Astrocyte (in vitro differentiated cells and primary cell): ENCODE results near the gene AJAP1. TPM values are rescaled to one million over a fixed set of nuclear protein-coding genes. Genes with fewer than 3 reads are reported as not detected.

ENCODE experiments used
- DNase-seq: peaks from one replicate; pipeline ENCODE4 v3.0.0-alpha.2; 2010; ENCODE audit warnings: low read depth
- FAIRE-seq: peaks from 2 replicates; lab custom pipeline; 2011; peaks lifted over from hg19 to GRCh38; lab: Jason Lieb, UNC
- H2AFZ ChIP-seq: 2 replicates; pipeline ENCODE4 v1.6.0; 2012; ENCODE audit warnings: low read depth, low read length, inconsistent platforms
- H3K27ac ChIP-seq: 2 replicates; pipeline ENCODE4 v1.5.1; 2011; ENCODE audit warnings: low read depth, low read length, inconsistent platforms
- H3K27me3 ChIP-seq: 2 replicates; pipeline ENCODE4 v1.6.0; 2011; ENCODE audit warnings: low read length, inconsistent platforms; ENCODE audit not compliant: insufficient read depth
- H3K36me3 ChIP-seq: 2 replicates; pipeline ENCODE4 v1.5.1; 2011; ENCODE audit warnings: low read length, inconsistent platforms; ENCODE audit not compliant: insufficient read depth
- H3K4me1 ChIP-seq: 2 replicates; pipeline ENCODE4 v1.5.1; 2011; ENCODE audit warnings: low read length, inconsistent platforms; ENCODE audit not compliant: insufficient read depth
- H3K4me2 ChIP-seq: 2 replicates; pipeline ENCODE4 v1.6.0; 2012; ENCODE audit warnings: low read length, inconsistent platforms
- H3K4me3 ChIP-seq: 2 replicates; pipeline ENCODE4 v1.5.1; 2011; ENCODE audit warnings: low read depth, mild to moderate bottlenecking, low read length, inconsistent platforms; ENCODE audit not compliant: insufficient read depth
- H3K79me2 ChIP-seq: 2 replicates; pipeline ENCODE4 v1.6.0; 2012; ENCODE audit warnings: mild to moderate bottlenecking, low read length, inconsistent platforms; ENCODE audit not compliant: insufficient read depth
- H3K9ac ChIP-seq: 2 replicates; pipeline ENCODE4 v1.6.0; 2012; ENCODE audit warnings: mild to moderate bottlenecking, low read length, inconsistent platforms
- H3K9me3 ChIP-seq: 2 replicates; pipeline ENCODE4 v1.5.1; 2012; ENCODE audit warnings: low read depth, mild to moderate bottlenecking, low read length, inconsistent platforms; ENCODE audit not compliant: insufficient read depth
- H4K20me1 ChIP-seq: 2 replicates; pipeline ENCODE4 v1.6.0; 2012; ENCODE audit warnings: low read length, inconsistent platforms; ENCODE audit not compliant: insufficient read depth
- H3K27ac Mint-ChIP-seq: one replicate; pipeline ENCODE4 v1.8.0; 2021; ENCODE audit warnings: mild to moderate bottlenecking, mixed read lengths; ENCODE audit not compliant: unreplicated experiment
- H3K27me3 Mint-ChIP-seq: one replicate; pipeline ENCODE4 v1.8.0; 2021; ENCODE audit warnings: low read depth, mixed read lengths; ENCODE audit not compliant: unreplicated experiment
- H3K36me3 Mint-ChIP-seq: one replicate; pipeline ENCODE4 v1.8.0; 2021; ENCODE audit warnings: low read depth, mixed read lengths; ENCODE audit not compliant: unreplicated experiment
- H3K4me1 Mint-ChIP-seq: one replicate; pipeline ENCODE4 v1.8.0; 2021; ENCODE audit warnings: low read depth, mixed read lengths; ENCODE audit not compliant: unreplicated experiment
- H3K4me3 Mint-ChIP-seq: one replicate; pipeline ENCODE4 v1.8.0; 2021; ENCODE audit warnings: mild to moderate bottlenecking, moderate library complexity, mixed read lengths; ENCODE audit not compliant: unreplicated experiment
- H3K9me3 Mint-ChIP-seq: one replicate; pipeline ENCODE4 v1.8.0; 2021; ENCODE audit warnings: mild to moderate bottlenecking, mixed read lengths; ENCODE audit not compliant: unreplicated experiment
- EZH2 ChIP-seq: IDR thresholded peaks from 2 replicates; pipeline ENCODE4 v1.6.1; 2012; ENCODE audit warnings: mild to moderate bottlenecking, low read length, inconsistent platforms; ENCODE audit not compliant: insufficient read depth
- total RNA-seq: library from RNA; stranded (reverse); gene quantifications from 2 replicates; pipeline ENCODE4 v1.2.1, GENCODE V29; 2021
- TF ChIP-seq, protein P1 (sequence below): IDR thresholded peaks from 2 replicates; pipeline ENCODE4 v1.5.1; 2011; ENCODE audit warnings: low read depth, mild to moderate bottlenecking, inconsistent platforms, low read length, moderate library complexity; ENCODE audit not compliant: insufficient read depth

The AJAP1 gene
- total RNA-seq, 1 donor from 2014 or later: 0.34 TPM

DNA sequence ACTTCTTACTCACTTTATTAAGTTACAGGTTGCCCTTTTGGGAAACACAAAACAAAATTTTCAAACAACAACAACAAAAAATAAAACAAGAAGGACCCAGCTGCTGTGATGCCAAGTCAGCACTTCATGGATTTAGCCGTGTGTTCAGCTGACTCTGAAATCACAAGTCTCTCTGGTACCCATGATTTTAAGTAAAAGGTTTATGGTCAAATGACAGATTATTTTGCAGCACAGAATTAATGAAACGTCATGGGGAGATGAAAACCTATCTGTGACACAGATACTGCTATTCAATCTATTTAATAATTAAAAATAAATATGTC, 7.1 kb downstream of the AJAP1 start:
- Histone ChIP-seq H3K79me2 (no peaks in the 10 kb centered on the region), H3K36me3 (no peaks in the 10 kb centered on the region), H3K9me3 (peaks cover 2% of the 10 kb centered on the region), H3K27me3 (peaks cover 4% of the 10 kb centered on the region), H3K27ac (no peak overlapping the region), H4K20me1 (no peaks in the 10 kb centered on the region), H3K4me2 (no peak overlapping the region), H3K9ac (no peak overlapping the region), H2AFZ (no peak overlapping the region), H3K4me3 (no peak overlapping the region), H3K4me1 (no peaks in the 10 kb centered on the region)
- Mint-ChIP-seq H3K27ac (no peak overlapping the region), H3K4me1 (peaks cover 5% of the 10 kb centered on the region), H3K4me3 (no peak overlapping the region), H3K27me3 (peaks cover 70% of the 10 kb centered on the region), H3K36me3 (no peaks in the 10 kb centered on the region), H3K9me3 (peaks cover 4% of the 10 kb centered on the region)
- FAIRE-seq (no peak), DNase-seq (no peak)
- TF ChIP-seq, protein P1, sequence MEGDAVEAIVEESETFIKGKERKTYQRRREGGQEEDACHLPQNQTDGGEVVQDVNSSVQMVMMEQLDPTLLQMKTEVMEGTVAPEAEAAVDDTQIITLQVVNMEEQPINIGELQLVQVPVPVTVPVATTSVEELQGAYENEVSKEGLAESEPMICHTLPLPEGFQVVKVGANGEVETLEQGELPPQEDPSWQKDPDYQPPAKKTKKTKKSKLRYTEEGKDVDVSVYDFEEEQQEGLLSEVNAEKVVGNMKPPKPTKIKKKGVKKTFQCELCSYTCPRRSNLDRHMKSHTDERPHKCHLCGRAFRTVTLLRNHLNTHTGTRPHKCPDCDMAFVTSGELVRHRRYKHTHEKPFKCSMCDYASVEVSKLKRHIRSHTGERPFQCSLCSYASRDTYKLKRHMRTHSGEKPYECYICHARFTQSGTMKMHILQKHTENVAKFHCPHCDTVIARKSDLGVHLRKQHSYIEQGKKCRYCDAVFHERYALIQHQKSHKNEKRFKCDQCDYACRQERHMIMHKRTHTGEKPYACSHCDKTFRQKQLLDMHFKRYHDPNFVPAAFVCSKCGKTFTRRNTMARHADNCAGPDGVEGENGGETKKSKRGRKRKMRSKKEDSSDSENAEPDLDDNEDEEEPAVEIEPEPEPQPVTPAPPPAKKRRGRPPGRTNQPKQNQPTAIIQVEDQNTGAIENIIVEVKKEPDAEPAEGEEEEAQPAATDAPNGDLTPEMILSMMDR: no peak
- TF ChIP-seq EZH2: no peak

DNA sequence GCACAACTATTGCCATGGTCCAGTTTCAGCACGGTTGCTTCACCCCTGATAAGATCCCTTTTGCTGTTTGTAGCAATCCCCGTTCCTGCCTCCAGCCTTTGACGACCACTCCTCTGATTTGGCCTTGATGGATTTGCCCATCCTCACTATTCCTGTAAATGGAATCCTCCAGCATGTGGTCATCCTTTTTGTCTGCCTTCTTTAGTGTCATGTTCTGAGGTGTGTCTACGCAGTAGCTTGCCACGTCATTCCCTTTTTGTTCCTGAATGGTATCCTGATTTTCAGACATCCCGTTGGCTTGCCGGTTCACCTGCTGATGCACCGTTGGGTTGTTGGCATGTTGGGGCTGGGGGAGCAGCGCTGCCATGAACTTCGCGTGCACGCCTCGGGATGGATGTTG, 7.8 kb downstream of the AJAP1 start:
- Histone ChIP-seq H3K27ac (no peak overlapping the region), H3K9me3 (peaks cover 2% of the 10 kb centered on the region), H2AFZ (no peak overlapping the region), H3K4me3 (no peak overlapping the region), H3K36me3 (no peaks in the 10 kb centered on the region), H3K79me2 (no peaks in the 10 kb centered on the region), H3K4me2 (no peak overlapping the region), H3K27me3 (no peaks in the 10 kb centered on the region), H3K9ac (no peak overlapping the region), H4K20me1 (no peaks in the 10 kb centered on the region), H3K4me1 (no peaks in the 10 kb centered on the region)
- no peak overlapping the region for H3K27ac Mint-ChIP-seq
- peaks cover 5% of the 10 kb centered on the region for H3K9me3 Mint-ChIP-seq
- H3K36me3 Mint-ChIP-seq: peaks cover under 1% of the 10 kb centered on the region
- DNase-seq (no peak), FAIRE-seq (no peak)
- TF ChIP-seq, protein P1: no peak
- TF ChIP-seq EZH2: no peak
- no peak overlapping the region for H3K4me3 Mint-ChIP-seq
- peaks cover 5% of the 10 kb centered on the region for H3K4me1 Mint-ChIP-seq
- peaks cover 64% of the 10 kb centered on the region for H3K27me3 Mint-ChIP-seq

DNA sequence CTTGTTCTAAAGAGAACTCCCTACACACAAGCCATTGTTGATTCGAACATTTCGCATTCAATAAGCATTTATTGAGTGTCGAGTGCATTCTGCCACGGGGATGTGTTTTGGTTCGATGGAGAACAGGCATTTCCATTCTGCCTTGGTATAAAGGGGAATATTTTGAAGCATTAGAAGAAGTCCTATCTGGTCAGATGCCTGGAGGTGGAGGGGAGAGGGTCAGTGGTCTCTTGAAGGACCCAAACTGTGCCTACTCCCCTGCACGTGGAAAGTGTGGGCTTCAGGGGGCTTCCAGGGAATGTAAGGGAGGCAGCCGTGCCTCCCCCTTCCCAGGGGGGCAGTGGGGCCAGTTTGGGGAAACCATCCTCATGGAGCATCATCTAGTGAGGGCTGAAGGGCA, 8.3 kb downstream of the AJAP1 start:
- Mint-ChIP-seq H3K9me3 (peaks cover 6% of the 10 kb centered on the region), H3K4me1 (peaks cover 5% of the 10 kb centered on the region)
- no peak for FAIRE-seq

More for the DNA sequence above, 8.3 kb downstream of the AJAP1 start:
- no peak overlapping the region for H3K4me2 ChIP-seq
- Mint-ChIP-seq H3K27me3 (peaks cover 62% of the 10 kb centered on the region), H3K36me3 (peaks cover 1% of the 10 kb centered on the region), H3K4me3 (no peak overlapping the region), H3K27ac (no peak overlapping the region)
- H3K4me3 ChIP-seq: no peak overlapping the region
- H3K27ac ChIP-seq: no peak overlapping the region
- TF ChIP-seq, protein P1: no peak
- TF ChIP-seq EZH2: no peak
- H2AFZ ChIP-seq: no peak overlapping the region
- H3K4me1 ChIP-seq: no peaks in the 10 kb centered on the region
- H3K27me3 ChIP-seq: no peaks in the 10 kb centered on the region
- DNase-seq: no peak
- no peak overlapping the region for H3K9ac ChIP-seq
- H3K79me2 ChIP-seq: no peaks in the 10 kb centered on the region
- H3K9me3 ChIP-seq: peaks cover 2% of the 10 kb centered on the region
- no peaks in the 10 kb centered on the region for H4K20me1 ChIP-seq
- no peaks in the 10 kb centered on the region for H3K36me3 ChIP-seq
